NCI-H2107 treated with DMSO at 0.1 percent for 48 hours (cell line): ENCODE measurements around the gene ZNF830.
"Not testable (repeated sequence)": the region's sequence is repeated elsewhere in the genome, so short reads cannot be mapped to it uniquely, and the experiment has no call there.

Experiments
- DNase-seq: peaks from one replicate; lab custom pipeline; 2025; ENCODE audit not compliant: unreplicated experiment; lab: John Stamatoyannopoulos, UW

ZNF830 gene

GRCh38 chr17:34990921-34991365 is 29.6 kb downstream of the ZNF830 start:
- DNase-seq: no peak

- DNase-seq: no peak
These were observed 30.3 kb downstream of the ZNF830 start for GRCh38 chr17:34991606-34992005.

GRCh38 chr17:34993031-34993430 is 31.7 kb downstream of the ZNF830 start:
- DNase-seq: no peak

GRCh38 chr17:34996422-34997285 is 35.3 kb downstream of the ZNF830 start:
- DNase-seq: no peak

- DNase-seq: peak; percentile 36
These were observed 36.1 kb downstream of the ZNF830 start for GRCh38 chr17:34997355-34997862.

- peak; percentile 5 for DNase-seq
These were observed 36.9 kb downstream of the ZNF830 start for GRCh38 chr17:34998205-34998604.

- no peak for DNase-seq
These were observed 38.1 kb downstream of the ZNF830 start for GRCh38 chr17:34999456-34999855.

- not testable (repeated sequence) for DNase-seq
These were observed 39.6 kb downstream of the ZNF830 start for GRCh38 chr17:35000965-35001364.

GRCh38 chr17:35001549-35001948 is 40.2 kb downstream of the ZNF830 start:
- DNase-seq: no peak

- DNase-seq: no peak
These were observed 41.7 kb downstream of the ZNF830 start for GRCh38 chr17:35002876-35003551.

GRCh38 chr17:35003778-35004177 is 42.4 kb downstream of the ZNF830 start:
- DNase-seq: no peak

GRCh38 chr17:35006345-35006744 is 45.0 kb downstream of the ZNF830 start:
- DNase-seq: no peak

GRCh38 chr17:35006961-35007360 is 45.6 kb downstream of the ZNF830 start:
- DNase-seq: no peak

GRCh38 chr17:35010093-35010492 is 48.8 kb downstream of the ZNF830 start:
- no peak for DNase-seq

GRCh38 chr17:35011671-35012216 is 50.4 kb downstream of the ZNF830 start:
- peak; percentile 69 for DNase-seq
